AG08395 (cell line): ENCODE measurements around the gene DDX19B.

Experiments used
- DNase-seq: peaks from one replicate; pipeline ENCODE4 v3.0.0; 2012; ENCODE audit warnings: mixed read lengths, low spot score

Gene DDX19B

DNA sequence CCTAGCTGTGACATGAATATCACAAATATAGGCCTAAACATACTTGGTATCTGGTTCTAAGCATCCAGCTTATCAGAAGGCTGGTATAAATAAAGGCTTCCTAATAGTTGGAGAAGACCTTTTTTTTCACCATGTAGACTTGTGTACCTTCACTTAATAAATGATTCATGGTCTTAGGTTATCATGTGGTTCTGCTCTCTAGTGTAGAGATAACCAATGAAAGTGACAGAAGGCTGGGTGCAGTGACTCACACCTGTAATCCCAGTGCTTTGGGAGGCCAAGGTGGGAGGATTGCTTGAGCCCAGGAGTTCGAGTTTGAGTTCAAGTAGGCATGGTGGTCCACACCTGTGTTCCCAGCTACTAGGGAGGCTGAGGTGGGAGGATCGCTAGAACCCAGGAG is 50.8 kb downstream of the DDX19B start:
- DNase-seq: no peak

DNA sequence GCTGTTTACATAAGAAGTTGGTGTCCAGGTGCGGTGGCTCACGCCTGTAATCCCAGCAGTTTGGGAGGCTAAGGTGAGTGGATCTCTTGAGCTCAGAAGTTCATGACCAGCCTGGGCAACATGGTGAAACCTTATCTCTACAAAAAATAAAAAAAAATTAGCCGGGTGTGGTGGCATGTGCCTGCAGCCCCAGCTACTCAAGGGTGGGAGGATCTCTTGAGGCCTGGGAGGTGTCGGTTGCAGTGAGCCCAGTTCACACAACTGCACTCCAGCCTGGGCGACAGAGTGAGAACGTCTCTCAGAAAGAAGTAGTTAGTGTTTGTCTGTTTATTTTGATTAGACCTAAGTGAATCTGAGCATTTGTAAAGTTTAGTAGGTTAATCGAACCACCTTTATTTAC is 60.6 kb downstream of the DDX19B start:
- DNase-seq: no peak

DNA sequence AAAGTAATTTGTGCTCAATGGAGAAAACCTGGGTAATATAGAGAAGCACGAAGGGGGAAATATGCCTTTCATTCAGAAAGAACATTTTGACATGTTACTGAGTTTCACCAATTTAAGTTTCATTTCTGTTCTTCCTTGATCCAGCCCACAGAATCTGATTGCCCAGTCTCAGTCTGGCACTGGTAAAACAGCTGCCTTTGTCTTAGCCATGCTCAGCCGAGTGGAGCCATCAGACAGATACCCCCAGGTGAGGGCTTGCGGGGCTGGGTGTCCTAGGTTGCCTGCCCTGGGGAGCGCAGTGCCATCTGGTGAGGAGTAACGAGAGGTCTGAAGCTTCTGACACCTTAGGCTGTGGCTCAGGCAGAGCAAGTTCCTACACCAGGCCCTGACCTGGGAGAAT is 65.4 kb downstream of the DDX19B start:
- DNase-seq: no peak

DNA sequence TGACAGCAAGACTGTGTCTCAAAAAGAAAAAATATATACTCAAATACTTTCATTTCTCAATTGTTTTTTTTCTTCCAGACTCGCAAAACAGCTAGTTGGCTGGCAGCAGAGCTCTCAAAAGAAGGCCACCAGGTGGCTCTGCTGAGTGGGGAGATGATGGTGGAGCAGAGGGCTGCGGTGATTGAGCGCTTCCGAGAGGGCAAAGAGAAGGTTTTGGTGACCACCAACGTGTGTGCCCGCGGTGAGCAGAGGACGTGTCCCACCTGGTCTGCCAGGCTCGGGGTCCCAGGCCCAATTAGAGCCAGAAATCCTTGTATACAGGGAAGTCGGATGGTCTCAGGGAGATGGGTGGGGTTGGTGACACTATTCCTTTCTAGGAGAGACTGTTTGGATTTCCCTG is 71.2 kb downstream of the DDX19B start:
- DNase-seq: peak; percentile 12

DNA sequence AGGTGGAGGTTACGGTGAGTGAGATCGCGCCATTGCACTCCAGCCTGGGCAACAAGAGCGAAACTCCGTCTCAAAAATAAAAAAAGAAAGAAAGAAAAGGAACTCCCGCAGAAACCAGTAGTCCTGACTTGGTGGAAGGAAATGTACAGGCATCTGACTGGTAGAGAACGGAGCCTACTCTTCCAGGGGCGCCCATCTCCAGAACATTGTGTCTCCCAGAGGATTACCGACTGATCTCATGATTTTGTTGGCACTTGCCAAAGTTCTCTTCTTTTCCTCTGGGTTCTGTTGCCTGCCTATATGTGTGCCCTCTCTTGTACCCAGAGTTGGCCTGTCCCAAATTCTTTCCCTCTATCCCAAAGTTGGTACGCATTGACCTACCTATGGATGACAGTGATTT is 71.9 kb downstream of the DDX19B start:
- DNase-seq: no peak

DNA sequence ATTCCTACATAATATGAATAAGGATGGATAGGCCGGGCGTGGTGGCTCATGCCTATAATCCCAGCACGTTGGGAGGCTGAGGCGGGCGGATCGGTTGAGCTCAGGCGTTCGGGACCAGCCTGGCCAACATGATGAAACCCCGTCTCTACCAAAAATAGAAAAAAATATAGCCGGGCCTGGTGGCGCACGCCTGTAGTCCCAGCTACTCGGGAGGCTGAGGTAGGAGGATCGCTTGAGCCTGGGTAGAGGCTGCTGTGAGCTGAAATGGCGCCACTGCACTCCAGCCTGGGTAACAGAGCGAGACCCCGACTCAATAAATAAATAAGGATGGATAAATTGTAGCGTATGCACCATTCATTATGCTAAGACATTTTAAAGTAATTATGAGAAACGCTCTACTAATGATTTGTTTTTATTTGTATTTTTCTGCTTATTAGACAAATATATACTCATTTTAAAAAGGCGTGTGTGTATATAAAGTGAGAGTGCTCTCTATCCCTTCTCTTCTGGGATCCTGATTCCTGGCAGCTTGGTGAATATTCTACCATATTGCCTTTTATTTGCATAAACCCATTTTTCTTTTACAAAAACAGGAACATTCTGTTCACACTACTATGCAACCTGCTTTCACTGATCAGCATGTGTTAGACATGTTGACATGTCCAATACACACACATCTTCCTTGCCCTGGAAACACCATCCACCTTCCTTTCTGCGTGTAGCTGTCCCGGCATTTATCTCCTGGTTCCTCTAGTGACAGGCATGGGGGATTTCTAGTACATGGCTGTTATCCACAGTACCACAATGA is 74.1 kb downstream of the DDX19B start:
- DNase-seq: no peak

DNA sequence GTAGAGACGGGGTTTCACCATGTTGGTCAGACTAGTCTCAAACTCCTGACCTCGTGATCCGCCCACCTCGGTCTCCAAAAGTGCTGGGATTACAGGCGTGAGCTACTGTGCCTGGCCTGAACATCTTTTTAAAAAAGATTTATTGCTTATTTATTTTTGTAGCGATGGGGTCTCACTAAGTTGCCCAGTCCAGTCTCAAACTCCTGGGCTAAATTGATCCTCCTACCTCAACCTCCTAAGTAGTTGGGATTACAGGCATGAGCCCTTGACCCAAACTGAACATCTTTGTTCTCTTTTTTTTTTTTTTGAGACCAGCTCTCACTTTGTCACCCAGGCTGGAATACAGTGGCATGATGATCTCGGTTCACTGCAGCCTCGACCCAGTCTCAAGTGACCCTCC is 75.2 kb downstream of the DDX19B start:
- no peak for DNase-seq

DNA sequence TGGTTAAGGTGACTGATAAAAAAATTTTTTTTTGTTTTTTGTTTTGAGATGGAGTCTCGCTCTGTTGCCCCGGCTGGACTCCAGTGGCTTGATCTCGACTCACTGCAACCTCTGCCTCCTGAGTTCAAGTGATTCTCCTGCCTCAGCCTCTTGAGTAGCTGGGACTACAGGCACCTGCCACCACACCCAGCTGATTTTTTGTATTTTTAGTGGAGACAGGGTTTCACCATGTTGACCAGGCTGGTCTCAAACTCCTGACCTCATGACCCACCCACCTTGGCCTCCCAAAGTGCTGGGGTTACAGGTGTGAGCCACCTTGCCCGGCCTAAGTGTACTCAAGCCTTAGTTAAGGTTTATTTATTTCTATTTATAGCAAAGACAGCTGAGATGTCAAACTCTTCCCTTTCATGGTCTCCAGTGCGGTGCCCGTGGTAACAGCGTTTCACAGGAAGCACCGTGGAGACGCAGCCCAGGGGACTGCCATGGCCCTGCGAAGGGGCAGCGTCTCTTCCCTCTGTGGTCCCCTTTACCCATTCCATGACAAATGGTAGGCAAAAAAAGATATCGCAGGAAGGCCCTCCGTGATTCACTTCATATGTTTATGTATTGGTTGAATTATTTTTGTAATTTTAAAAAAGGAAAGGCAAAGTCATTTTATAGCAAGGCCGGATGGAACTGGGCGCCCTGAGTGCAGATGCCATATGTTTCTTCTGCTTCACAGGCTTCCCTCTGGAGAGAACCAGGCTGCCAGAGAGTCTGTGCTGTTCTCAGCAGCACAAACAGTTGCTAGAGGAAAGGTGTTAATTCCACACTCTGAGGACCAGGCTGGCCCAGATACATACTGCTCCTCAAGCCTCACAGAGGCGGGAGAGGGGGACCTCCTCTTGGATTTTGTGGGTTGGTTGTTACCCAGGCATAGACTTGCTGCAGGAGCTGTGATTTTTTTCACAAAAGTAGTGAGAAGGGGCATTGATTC is 76.9 kb downstream of the DDX19B start:
- DNase-seq: no peak

DNA sequence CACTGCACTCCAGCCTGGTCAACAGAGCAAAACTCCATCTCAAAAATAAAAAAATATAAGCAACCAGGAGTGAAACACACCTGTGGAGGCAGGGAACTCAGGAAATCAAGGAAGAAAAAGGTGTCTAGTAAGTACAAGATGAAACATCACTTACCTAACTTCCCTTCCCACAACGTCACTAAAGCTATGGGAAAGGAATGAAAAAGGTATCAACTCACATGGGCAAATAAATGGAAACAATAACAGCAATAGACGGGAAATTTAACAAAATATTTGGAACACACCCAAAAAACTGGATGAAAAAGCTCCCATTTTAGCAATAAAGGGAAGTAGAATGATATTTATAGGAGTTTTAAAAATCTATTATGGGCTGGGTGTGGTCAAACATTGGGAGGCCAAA is 78.8 kb downstream of the DDX19B start:
- no peak for DNase-seq

DNA sequence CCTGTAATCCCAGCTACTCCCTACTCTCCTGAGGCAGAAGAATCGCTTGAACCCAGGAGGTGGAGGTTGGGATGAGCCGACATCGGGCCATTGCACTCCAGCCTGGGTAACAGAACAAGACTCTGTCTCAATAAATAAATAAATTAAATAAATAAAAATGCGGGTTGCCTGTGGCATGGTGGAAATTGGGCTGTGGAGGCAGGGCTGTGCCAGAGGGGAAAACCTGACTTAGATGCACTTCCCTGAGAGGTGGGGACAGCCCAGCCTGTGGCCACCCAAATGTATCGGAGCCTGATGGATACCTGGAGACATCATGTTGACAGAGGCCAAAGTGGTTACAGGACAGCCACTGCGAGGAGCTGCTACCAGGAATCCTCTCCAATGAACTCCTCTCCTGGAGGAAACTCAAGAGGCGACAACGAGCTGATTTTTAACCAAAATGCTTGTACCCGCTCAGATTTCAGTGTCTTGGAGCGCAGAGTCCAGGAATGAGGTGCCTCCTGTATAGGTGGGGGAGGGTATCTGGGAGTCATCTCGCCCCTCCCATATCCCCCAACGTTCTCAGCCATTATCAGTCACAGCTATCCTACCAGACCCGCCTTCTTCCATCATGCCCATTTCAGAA is 80.0 kb downstream of the DDX19B start:
- DNase-seq: no peak

DNA sequence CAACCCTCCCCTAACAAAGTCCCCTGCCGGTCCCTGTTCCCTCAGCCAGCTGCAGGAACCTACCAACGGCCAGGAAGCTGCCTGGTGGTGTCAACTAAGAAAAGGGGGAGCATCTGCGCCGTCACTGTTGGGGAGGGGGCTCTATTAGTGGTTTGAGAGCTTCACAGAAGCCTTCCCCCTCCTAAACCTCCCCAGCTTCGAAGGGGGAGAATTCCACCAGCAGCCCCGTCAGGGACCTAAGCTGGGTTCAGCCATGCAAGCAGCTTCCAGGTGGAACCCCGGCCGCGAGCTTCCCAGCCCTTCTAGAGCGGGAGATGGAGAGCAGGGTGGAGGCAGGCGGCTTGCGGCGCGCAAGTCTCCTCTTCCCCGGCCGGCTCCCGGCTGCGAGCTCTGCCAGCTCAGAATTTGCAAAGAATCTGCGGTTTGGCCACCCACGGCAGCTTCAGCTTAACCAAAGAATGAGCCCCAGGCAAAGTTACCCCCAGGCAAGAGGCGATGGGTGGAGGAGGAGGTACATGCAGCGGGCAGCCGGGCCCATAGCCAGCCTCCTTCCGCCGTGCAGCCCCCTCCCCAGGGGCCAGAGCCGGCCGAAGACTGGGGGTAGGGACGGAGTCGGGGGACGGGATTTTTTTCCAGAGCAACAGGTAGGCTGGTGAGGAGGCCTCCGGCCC is 81.4 kb downstream of the DDX19B start:
- peak; percentile 84 for DNase-seq

DNA sequence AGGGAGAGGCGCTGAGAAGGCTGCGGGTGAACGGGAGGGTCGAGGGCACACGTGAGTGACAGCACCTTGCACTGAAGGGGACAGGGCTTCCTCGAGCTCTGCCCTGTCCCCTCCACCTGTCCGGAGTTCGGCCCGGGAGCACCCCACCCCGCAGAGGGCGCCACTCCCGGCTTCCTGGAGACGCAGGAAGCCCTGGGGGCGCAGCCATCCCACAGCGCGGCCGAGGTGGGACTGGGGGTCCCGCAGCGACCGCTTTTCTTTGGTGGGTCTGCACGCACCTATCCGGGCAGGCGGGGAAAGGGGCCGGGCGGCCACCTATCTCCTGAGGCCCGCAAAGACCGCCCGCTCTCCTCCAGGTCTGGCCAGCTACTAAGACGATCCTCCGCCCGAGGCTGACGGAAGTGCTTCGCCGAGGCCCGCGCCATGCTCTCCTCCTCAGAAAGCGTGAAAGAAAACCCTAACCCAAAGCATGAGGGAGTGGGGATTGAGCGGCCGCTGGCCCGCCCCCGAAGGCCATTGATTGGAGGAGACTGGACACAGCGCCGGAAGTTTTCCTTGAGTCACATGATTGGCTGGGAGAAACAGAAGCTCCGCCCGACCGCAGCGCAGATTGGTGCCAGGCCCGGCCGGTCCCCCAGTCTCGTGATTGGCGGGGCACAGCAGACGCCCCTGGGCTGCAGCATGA is 82.1 kb downstream of the DDX19B start:
- peak; percentile 97 for DNase-seq

DNA sequence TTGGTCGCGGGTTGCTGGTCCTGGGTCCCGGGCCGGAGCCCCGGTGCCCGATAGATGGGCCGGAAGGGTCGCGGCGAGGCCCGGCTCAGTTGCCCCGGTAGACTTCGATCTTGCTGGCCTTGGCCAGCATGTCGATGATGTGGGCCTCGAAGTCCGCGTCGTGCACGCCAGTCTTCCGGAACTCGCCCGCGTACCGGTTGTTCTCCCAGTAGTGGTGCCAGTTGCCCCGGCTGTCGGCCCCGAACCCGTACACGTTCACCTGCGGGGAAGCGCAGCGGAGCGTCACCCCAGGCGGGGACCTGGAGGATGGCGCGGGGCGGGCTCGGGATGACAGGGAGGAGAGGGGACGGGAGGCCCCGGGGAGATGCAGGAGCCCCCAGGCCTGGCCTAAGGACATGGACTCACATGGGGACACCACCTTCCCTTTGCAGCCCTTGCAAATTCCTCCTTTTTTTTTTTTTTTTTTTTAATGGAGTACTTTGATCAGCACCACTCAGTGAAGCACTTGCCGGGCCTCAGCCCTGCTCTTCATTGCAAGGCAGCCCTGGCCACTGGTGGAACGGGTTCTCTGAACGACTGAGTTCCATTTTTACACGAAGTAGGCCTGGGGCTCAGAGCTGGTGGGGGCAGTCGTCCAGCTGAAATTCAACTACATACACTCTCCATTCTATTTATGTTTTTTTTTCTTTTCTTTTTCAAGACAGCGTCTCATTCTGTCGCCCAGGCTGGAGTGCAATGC is 82.8 kb downstream of the DDX19B start:
- no peak for DNase-seq

DNA sequence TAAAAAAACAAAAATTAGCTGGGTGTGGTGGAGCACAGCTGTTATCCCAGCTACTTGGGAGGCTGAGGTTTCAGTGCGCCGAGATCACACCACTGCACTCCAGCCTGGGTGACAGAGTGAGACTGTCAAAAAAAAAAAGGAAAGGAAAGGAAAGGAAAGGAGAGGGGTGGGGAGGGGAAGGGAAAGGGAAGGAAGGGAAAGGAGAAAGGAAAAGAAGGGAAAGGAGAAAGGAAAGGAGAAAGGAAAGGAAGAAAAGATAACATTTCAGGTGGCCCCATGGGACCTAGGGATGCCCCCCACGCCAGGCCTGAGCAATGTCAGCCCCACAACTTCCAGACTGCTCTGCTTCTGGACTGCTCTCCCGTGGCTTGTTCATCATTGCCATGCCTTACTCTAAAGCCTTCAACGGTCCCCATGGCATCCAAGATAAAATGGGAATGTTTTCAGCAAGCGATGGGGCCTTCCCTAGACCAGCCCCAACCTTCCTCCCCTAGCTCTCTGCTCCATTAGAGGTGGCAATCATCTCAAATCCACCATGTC is 84.5 kb downstream of the DDX19B start:
- no peak for DNase-seq
